ENCODE data around the gene TENM3.

Gene TENM3

GRCh38 chr4:182766857-182767250, 523.7 kb downstream of the TENM3 start:
- no peak overlapping the region for H3K27ac ChIP-seq (ENCODE audit: low read depth, low read length)
- H3K27me3 ChIP-seq (ENCODE audit: control insufficient read depth, insufficient read depth, low read length), result no peaks in the 10 kb centered on the region
- no peaks in the 10 kb centered on the region for H3K36me3 ChIP-seq (ENCODE audit: control insufficient read depth, insufficient read depth, low read length)
- H3K4me1 ChIP-seq (ENCODE audit: control insufficient read depth, insufficient read depth, low read length), result peaks cover 31% of the 10 kb centered on the region
- no peak overlapping the region for H3K4me3 ChIP-seq (ENCODE audit: low read depth, low read length)
- no peak overlapping the region for H3K9ac ChIP-seq (ENCODE audit: low read depth, low read length)
- H3K9me3 ChIP-seq (ENCODE audit: control insufficient read depth, insufficient read depth, low read length), result no peaks in the 10 kb centered on the region

- Histone ChIP-seq H3K9me3 (ENCODE audit: control insufficient read depth, insufficient read depth, low read length) (no peaks in the 10 kb centered on the region), H3K4me1 (ENCODE audit: control insufficient read depth, insufficient read depth, low read length) (peaks cover 31% of the 10 kb centered on the region), H3K27ac (ENCODE audit: low read depth, low read length) (no peak overlapping the region), H3K9ac (ENCODE audit: low read depth, low read length) (no peak overlapping the region), H3K36me3 (ENCODE audit: control insufficient read depth, insufficient read depth, low read length) (peaks cover 7% of the 10 kb centered on the region), H3K27me3 (ENCODE audit: control insufficient read depth, insufficient read depth, low read length) (no peaks in the 10 kb centered on the region), H3K4me3 (ENCODE audit: low read depth, low read length) (no peak overlapping the region)
Measured at GRCh38 chr4:182768838-182769237, 525.6 kb downstream of the TENM3 start.

GRCh38 chr4:182770259-182770995, 527.2 kb downstream of the TENM3 start:
- no peak overlapping the region for H3K4me3 ChIP-seq (ENCODE audit: low read depth, low read length)
- peaks cover 31% of the 10 kb centered on the region for H3K4me1 ChIP-seq (ENCODE audit: control insufficient read depth, insufficient read depth, low read length)
- H3K27me3 ChIP-seq (ENCODE audit: control insufficient read depth, insufficient read depth, low read length), result no peaks in the 10 kb centered on the region
- H3K9ac ChIP-seq (ENCODE audit: low read depth, low read length), result no peak overlapping the region
- H3K9me3 ChIP-seq (ENCODE audit: control insufficient read depth, insufficient read depth, low read length), result no peaks in the 10 kb centered on the region
- H3K36me3 ChIP-seq (ENCODE audit: control insufficient read depth, insufficient read depth, low read length), result peaks cover 22% of the 10 kb centered on the region
- H3K27ac ChIP-seq (ENCODE audit: low read depth, low read length), result peak overlapping the region; percentile 79

GRCh38 chr4:182770996-182771514, 527.9 kb downstream of the TENM3 start:
- peaks cover 31% of the 10 kb centered on the region for H3K4me1 ChIP-seq (ENCODE audit: control insufficient read depth, insufficient read depth, low read length)
- no peak overlapping the region for H3K4me3 ChIP-seq (ENCODE audit: low read depth, low read length)
- H3K9me3 ChIP-seq (ENCODE audit: control insufficient read depth, insufficient read depth, low read length), result no peaks in the 10 kb centered on the region
- H3K27ac ChIP-seq (ENCODE audit: low read depth, low read length), result peak overlapping the region; percentile 79
- H3K27me3 ChIP-seq (ENCODE audit: control insufficient read depth, insufficient read depth, low read length), result no peaks in the 10 kb centered on the region
- no peak overlapping the region for H3K9ac ChIP-seq (ENCODE audit: low read depth, low read length)
- peaks cover 27% of the 10 kb centered on the region for H3K36me3 ChIP-seq (ENCODE audit: control insufficient read depth, insufficient read depth, low read length)

- Histone ChIP-seq H3K4me3 (ENCODE audit: low read depth, low read length) (no peak overlapping the region), H3K27me3 (ENCODE audit: control insufficient read depth, insufficient read depth, low read length) (no peaks in the 10 kb centered on the region), H3K27ac (ENCODE audit: low read depth, low read length) (no peak overlapping the region), H3K9me3 (ENCODE audit: control insufficient read depth, insufficient read depth, low read length) (no peaks in the 10 kb centered on the region), H3K36me3 (ENCODE audit: control insufficient read depth, insufficient read depth, low read length) (peaks cover 30% of the 10 kb centered on the region), H3K9ac (ENCODE audit: low read depth, low read length) (no peak overlapping the region), H3K4me1 (ENCODE audit: control insufficient read depth, insufficient read depth, low read length) (peaks cover 12% of the 10 kb centered on the region)
Measured at GRCh38 chr4:182775075-182775474, 531.9 kb downstream of the TENM3 start.

DNA sequence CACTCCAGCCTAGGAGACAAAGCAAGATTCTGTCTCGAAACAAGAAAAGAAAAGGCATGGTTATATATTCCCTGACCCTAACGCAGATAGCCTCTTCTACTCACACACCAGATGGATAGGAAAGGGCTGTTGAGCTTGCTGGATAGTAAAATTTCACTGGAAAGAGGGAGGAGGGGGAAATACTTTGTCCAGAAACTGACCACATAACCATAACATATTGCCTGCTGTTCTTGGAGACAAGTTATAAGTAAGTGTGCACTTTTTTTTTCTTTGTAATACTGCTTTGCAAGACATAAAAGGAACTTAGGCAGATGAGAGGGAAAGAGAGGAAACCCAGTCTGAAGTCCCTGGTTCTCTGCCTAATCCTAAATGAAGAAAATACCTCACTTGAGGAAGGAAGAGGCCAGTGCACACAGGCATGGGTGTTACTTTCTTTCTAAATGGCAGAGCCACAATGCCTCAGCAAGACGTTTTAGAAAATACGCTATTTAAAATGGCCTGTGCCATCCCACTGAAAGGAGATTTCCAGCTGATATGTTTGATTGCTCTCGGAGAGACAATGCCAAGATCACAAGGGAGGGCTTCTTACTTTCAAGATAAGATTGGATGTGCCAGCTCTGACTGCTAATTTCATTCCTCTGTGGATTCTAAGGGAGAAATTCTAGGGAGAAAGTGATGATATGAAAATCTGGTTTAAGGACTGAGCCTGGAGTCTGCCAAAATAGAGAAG, 533.3 kb downstream of the TENM3 start:
- no peaks in the 10 kb centered on the region for H3K27me3 ChIP-seq (ENCODE audit: control insufficient read depth, insufficient read depth, low read length)

GRCh38 chr4:182778222-182778982, 535.2 kb downstream of the TENM3 start:
- H3K9me3 ChIP-seq (ENCODE audit: control insufficient read depth, insufficient read depth, low read length), result no peaks in the 10 kb centered on the region
- H3K36me3 ChIP-seq (ENCODE audit: control insufficient read depth, insufficient read depth, low read length), result peaks cover 27% of the 10 kb centered on the region
- no peaks in the 10 kb centered on the region for H3K27me3 ChIP-seq (ENCODE audit: control insufficient read depth, insufficient read depth, low read length)
- H3K4me1 ChIP-seq (ENCODE audit: control insufficient read depth, insufficient read depth, low read length), result no peaks in the 10 kb centered on the region
- no peak overlapping the region for H3K27ac ChIP-seq (ENCODE audit: low read depth, low read length)
- no peak overlapping the region for H3K4me3 ChIP-seq (ENCODE audit: low read depth, low read length)
- no peak overlapping the region for H3K9ac ChIP-seq (ENCODE audit: low read depth, low read length)

More for the DNA sequence above, 533.3 kb downstream of the TENM3 start:
- peaks cover 30% of the 10 kb centered on the region for H3K36me3 ChIP-seq (ENCODE audit: control insufficient read depth, insufficient read depth, low read length)
- H3K4me1 ChIP-seq (ENCODE audit: control insufficient read depth, insufficient read depth, low read length), result no peaks in the 10 kb centered on the region
- H3K9me3 ChIP-seq (ENCODE audit: control insufficient read depth, insufficient read depth, low read length), result no peaks in the 10 kb centered on the region
- H3K27ac ChIP-seq (ENCODE audit: low read depth, low read length), result peak overlapping the region; percentile 14
- no peak overlapping the region for H3K4me3 ChIP-seq (ENCODE audit: low read depth, low read length)
- no peak overlapping the region for H3K9ac ChIP-seq (ENCODE audit: low read depth, low read length)

GRCh38 chr4:182786991-182787390, 543.8 kb downstream of the TENM3 start:
- Histone ChIP-seq H3K27me3 (ENCODE audit: control insufficient read depth, insufficient read depth, low read length) (no peaks in the 10 kb centered on the region), H3K9me3 (ENCODE audit: control insufficient read depth, insufficient read depth, low read length) (peaks cover 3% of the 10 kb centered on the region; the same call in 1 of the 2 replicates), H3K4me1 (ENCODE audit: control insufficient read depth, insufficient read depth, low read length) (no peaks in the 10 kb centered on the region), H3K27ac (ENCODE audit: low read depth, low read length) (no peak overlapping the region), H3K4me3 (ENCODE audit: low read depth, low read length) (no peak overlapping the region), H3K36me3 (ENCODE audit: control insufficient read depth, insufficient read depth, low read length) (peaks cover 30% of the 10 kb centered on the region), H3K9ac (ENCODE audit: low read depth, low read length) (no peak overlapping the region)

DNA sequence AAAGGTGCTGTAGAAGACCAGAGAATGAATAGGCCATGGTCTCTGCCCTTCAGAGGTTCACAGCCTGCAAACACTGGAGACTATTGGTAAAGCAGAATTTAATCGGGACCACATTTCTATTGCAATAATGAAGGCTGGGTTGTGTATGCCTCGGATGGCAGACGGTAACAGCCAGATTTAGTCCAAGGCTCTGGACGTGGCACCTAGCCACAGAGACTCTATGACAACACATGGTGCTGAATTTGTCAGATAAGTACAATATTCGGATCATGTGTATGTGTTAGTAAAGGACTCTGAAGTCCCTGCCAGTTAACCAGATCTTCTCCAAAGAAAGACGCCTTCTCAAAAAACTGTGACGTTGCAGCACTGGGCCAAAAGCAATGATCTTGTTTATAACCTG, 545.0 kb downstream of the TENM3 start:
- no peak overlapping the region for H3K9ac ChIP-seq (ENCODE audit: low read depth, low read length)
- no peak overlapping the region for H3K27ac ChIP-seq (ENCODE audit: low read depth, low read length)
- H3K27me3 ChIP-seq (ENCODE audit: control insufficient read depth, insufficient read depth, low read length), result no peaks in the 10 kb centered on the region
- H3K36me3 ChIP-seq (ENCODE audit: control insufficient read depth, insufficient read depth, low read length), result peaks cover 42% of the 10 kb centered on the region
- peaks cover 3% of the 10 kb centered on the region; the same call in 1 of the 2 replicates for H3K9me3 ChIP-seq (ENCODE audit: control insufficient read depth, insufficient read depth, low read length)
- no peaks in the 10 kb centered on the region for H3K4me1 ChIP-seq (ENCODE audit: control insufficient read depth, insufficient read depth, low read length)
- H3K4me3 ChIP-seq (ENCODE audit: low read depth, low read length), result no peak overlapping the region

DNA sequence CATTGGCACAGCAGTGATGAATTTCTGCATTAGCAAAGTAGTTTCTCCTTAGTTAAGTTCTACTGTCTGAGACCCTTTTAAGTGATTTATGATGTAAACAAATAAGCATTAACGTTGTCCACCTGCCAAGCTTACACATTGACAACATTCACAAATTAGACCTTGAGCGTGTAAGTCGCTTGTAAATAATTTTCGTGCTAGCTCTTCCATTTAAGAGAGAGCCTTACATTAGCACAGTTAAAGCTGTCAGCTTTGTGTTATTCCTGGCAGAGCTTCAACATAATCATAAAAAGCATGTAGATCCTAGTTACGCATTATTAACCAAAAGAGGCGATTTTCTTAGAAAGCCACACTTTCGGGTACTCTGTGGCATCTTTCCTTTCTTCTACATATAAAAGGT, 546.3 kb downstream of the TENM3 start:
- H3K36me3 ChIP-seq (ENCODE audit: control insufficient read depth, insufficient read depth, low read length), result peaks cover 54% of the 10 kb centered on the region
- H3K27me3 ChIP-seq (ENCODE audit: control insufficient read depth, insufficient read depth, low read length), result no peaks in the 10 kb centered on the region
- H3K27ac ChIP-seq (ENCODE audit: low read depth, low read length), result no peak overlapping the region
- H3K9ac ChIP-seq (ENCODE audit: low read depth, low read length), result no peak overlapping the region
- no peak overlapping the region for H3K4me3 ChIP-seq (ENCODE audit: low read depth, low read length)
- H3K4me1 ChIP-seq (ENCODE audit: control insufficient read depth, insufficient read depth, low read length), result no peaks in the 10 kb centered on the region
- peaks cover 3% of the 10 kb centered on the region; the same call in 1 of the 2 replicates for H3K9me3 ChIP-seq (ENCODE audit: control insufficient read depth, insufficient read depth, low read length)
